SU-DHL-6 (cell line): ENCODE results near the gene CDKN3.

ENCODE experiments used
- EZH2phosphoT487 ChIP-seq: fragments of 200-600 bp; sonication (generic), shearing (Covaris generic); conservative IDR thresholded peaks from 2 replicates; pipeline ENCODE4 v1.6.1; 2018; ENCODE audit warnings: mild to moderate bottlenecking, antibody characterized with exemption, low read length, moderate library complexity, mixed read lengths
- TF ChIP-seq, protein P1 (sequence below): fragments of 200-600 bp; sonication (generic); IDR thresholded peaks from one replicate; pipeline ENCODE4 v1.5.1; 2017; ENCODE audit warnings: antibody characterized with exemption, mild to moderate bottlenecking, low read length, moderate library complexity; ENCODE audit not compliant: insufficient read depth, poor library complexity, severe bottlenecking

DNA sequence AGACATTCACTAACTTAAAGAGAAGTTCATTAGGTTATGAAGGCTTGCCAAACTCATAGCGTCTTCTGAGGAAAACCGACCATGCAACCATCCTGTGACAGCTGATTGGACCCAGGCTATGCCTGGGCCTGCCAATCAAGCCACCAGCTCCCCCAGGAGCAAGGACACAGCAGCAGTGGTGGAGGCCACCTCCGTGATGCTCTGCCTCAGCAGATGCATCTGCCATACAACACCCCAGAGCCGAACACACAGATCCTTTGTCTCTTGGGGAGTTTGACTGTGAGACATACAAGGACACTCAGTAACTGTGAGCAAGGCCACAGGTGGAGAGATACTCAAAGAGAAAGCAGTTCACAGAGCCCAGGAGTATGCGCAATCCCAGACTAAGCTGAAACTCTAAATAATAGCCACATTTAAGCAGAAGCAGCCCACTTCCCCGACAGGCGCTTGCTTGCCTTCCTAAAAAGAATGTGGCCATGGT lies 54.4 kb downstream of the CDKN3 start:
- TF ChIP-seq, protein P1, sequence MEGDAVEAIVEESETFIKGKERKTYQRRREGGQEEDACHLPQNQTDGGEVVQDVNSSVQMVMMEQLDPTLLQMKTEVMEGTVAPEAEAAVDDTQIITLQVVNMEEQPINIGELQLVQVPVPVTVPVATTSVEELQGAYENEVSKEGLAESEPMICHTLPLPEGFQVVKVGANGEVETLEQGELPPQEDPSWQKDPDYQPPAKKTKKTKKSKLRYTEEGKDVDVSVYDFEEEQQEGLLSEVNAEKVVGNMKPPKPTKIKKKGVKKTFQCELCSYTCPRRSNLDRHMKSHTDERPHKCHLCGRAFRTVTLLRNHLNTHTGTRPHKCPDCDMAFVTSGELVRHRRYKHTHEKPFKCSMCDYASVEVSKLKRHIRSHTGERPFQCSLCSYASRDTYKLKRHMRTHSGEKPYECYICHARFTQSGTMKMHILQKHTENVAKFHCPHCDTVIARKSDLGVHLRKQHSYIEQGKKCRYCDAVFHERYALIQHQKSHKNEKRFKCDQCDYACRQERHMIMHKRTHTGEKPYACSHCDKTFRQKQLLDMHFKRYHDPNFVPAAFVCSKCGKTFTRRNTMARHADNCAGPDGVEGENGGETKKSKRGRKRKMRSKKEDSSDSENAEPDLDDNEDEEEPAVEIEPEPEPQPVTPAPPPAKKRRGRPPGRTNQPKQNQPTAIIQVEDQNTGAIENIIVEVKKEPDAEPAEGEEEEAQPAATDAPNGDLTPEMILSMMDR = no peak
- TF ChIP-seq EZH2phosphoT487 = no peak
